ENCODE data around the gene TIRAP.
A peak's percentile ranks its signal among the peaks of the same experiment; 100 is the strongest.

TIRAP gene

GRCh38 chr11:126328001-126328390, 45.1 kb downstream of the TIRAP start:
- DNase-seq: no peak

DNA sequence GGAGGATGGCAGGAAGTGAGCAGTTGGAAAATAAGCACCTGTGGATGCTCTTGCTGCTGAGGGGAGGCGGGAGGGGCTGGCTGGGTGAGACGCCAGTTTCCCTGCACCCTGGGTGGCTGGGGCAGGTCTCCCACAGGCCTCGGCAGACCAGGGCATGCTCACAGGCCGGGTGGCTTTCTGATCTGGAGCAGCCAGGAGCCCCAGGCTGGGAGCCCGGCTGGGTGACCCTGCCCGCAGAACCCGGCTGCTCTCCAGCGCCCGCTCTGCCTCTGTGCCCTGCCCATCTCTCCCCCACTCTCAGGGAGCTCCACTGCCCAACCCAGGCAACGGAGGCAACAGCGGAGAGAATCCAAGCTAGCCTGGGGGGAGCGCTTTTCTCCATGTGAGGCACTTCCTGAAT, 45.6 kb downstream of the TIRAP start:
- DNase-seq: no peak

DNA sequence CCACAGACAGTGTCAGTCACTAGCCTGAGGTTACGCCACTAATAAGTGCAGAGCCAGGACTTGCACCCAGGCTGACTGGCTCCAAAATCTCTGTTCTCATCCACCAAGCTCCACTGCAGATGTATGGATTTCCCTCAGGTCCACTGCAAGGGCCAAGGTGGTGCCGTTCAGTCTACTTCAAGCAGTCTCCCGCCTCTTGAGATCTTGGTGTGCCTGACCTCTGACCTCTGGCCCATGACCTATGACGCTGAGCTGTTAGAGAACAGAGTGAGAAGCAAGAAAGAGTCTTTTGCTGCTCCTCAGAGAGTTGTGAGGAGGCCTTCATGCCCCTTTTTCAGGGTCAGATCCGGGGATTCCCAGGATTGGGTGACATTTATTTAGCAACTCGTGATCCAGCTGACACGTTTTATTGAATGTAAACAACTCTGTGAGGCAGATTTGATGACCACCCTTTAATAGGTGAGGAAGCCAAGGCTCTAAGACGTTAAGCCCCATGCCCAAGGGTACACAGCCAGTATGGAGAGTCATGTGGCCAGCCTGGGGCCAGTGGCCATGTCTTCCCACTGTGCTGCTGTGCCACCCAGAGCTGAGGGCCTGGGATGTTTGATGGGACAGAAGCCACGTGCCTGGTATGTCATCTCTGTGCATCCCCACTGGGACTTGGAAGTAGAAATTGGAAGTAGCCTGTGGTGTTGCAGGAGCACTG, 46.2 kb downstream of the TIRAP start:
- no peak for DNase-seq

GRCh38 chr11:126329644-126330211, 46.8 kb downstream of the TIRAP start:
- DNase-seq: no peak

- no peak for DNase-seq
Measured at GRCh38 chr11:126331286-126331685, 48.4 kb downstream of the TIRAP start.

DNA sequence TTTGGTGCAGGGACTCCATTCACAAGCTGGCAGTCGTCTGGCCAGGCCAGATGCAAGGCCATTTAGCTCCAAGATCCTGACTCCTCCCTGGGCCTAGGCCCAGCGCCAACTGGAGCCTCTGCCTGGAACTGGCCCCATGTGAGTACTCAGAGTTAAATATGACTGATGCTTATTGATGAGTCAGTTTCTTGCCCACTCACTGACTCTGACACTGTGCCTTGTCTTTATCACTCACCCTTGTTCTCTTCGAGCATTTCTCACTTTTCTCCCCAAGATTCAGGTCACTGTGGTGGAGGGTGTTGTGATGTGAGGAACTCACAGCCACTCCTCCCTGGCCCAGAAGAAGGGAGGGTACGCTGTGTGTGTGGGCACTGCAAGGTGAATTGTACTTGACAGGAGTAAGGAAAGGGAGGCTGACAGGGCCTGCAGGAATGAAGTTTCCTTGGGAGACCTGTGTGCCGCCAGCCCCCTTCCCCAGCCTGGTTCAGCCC, 49.4 kb downstream of the TIRAP start:
- no peak for DNase-seq

DNA sequence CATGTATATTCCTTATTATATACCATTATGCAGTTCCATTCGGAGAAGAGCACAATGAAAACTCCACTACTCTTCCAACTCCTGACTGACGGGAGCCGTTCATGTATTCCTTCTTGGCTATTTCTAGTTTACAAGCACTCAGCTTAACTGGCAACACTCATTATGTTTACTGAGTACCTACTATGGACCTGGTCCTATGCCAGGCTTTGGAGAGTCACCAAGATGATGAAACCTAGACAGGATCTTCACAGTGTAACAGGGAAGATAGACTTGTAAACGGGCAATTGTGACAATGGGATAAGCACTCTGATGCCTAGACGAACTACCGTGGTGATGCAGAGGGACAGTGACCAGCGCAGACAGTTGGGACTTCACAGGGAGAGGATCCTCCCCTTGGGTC, 50.2 kb downstream of the TIRAP start:
- DNase-seq: no peak

GRCh38 chr11:126334659-126335462, 52.0 kb downstream of the TIRAP start:
- no peak for DNase-seq

DNA sequence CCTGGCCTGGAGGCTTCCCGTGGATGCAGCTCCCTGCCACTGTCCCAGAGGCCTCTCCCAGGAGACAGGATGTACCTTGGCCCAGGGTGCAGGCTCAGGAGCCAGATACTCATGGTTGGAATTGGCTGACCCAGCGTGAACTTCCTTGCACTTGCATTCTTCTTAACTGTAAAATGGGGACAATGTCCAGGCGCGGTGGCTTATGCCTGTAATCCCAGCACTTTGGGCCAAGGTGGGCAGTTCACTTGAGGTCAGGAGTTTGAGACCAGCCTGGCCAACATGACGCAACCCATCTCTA, 52.5 kb downstream of the TIRAP start:
- no peak for DNase-seq

DNA sequence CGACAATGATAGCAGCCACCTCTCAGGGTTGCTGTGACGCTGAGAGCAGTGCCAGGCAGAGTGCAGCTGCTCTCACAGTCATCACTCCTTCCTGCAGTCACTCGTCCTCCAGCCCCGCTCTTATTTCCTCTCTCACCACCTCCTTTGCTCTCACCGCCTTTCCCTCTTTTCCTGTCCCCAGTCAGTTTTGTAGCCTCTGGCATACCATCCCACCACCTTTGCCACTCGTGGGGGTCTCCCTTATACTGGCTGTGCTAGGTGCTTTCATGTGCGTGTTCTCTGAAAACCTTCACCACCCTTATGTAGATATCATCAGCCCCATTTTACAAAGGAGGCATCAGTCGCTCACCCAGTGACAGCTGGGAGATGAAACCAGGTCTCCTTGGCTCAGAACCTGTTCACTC, 53.2 kb downstream of the TIRAP start:
- no peak for DNase-seq

DNA sequence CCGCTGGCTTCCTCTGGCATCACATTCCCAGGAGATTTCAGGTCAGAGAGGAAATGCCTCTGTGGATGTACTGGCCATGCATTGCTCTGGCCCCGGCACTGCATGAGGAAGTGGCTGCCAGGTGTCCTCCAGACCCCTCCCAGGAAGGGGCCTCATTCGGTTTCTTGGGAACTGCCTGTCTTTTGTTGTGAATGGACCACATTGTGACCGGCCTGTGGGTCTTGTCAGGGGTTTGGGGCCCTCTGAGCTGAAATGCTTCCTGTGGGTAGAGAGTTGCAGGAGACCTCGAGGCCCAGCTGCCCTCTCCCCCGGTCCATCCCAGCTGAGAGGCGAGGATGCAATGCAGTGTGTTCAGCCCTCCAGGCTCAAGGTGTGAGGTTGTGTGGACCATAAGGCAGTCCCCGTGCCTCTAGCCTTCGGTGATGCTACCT, 53.8 kb downstream of the TIRAP start:
- no peak for DNase-seq

- DNase-seq: no peak
Measured at GRCh38 chr11:126337126-126337473, 54.2 kb downstream of the TIRAP start.

DNA sequence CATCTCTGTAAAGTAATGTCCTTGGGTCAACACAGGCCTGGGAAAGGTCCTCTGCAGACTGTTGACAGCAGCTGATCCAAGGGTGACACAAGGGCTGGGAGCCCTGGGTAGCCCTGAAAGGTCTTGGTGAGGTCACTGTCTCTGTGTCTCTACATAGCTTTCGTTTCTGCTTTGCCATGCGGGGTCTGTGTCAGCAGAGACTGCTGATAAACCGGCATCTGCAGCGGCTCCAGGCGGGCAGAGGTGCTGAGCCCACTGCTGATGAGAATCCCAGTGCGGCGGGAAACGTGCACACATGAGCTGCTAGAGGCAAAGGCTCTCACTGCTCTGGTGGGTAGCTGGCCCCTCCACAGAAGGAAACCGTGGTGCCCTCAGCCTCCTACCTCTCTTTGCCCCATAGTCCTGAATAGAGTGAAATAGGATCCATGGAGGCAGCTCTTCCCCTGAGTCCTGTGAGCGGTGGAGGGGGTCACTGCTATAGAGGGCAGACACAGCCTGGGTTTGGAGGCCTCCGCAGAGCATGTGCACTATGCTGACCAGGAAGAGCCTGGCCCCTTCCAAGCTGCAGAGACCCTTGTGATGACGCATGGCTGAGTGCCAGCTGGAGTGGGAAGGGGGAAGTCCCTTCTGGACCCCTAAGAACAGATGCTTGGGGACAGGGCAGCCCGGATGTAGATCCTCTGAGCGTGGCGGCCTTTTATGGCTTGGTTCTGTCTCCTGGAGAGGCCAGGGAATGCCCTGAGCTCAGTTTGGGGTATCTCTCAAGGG, 54.8 kb downstream of the TIRAP start:
- no peak for DNase-seq

DNA sequence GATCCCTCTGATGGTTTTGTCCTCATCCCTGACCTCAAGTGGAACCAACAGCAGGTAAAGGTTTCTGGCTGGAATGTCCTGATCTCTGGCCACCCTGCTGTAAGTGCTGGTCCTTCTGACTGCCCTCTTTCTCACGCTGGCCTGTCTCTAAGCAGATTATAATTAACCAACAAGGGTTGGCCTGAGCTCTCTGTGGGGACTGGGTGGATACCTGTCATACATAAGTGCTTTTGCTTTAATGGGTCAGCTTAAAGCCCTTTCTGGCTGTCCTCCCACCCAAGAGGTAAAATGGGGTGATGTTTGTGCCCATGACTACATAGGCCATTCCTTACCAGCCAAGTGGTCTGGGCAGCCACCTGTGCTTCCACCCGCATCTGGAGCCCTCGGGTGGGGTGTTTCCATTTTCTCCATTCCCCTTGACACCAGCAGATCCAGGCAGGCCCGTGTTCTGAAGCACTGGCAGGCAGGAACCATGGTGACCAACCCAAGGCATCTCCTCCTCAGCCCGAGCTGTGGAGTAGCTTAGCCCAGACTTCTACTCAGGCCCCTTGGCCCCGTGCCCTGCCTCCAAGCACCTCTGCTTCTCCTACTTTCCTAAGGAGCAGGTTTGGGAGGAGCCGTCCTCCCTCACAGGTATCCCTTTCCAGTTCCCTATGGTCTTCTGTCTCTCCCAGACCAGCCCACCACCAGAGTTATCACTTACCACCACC, 55.6 kb downstream of the TIRAP start:
- no peak for DNase-seq

DNA sequence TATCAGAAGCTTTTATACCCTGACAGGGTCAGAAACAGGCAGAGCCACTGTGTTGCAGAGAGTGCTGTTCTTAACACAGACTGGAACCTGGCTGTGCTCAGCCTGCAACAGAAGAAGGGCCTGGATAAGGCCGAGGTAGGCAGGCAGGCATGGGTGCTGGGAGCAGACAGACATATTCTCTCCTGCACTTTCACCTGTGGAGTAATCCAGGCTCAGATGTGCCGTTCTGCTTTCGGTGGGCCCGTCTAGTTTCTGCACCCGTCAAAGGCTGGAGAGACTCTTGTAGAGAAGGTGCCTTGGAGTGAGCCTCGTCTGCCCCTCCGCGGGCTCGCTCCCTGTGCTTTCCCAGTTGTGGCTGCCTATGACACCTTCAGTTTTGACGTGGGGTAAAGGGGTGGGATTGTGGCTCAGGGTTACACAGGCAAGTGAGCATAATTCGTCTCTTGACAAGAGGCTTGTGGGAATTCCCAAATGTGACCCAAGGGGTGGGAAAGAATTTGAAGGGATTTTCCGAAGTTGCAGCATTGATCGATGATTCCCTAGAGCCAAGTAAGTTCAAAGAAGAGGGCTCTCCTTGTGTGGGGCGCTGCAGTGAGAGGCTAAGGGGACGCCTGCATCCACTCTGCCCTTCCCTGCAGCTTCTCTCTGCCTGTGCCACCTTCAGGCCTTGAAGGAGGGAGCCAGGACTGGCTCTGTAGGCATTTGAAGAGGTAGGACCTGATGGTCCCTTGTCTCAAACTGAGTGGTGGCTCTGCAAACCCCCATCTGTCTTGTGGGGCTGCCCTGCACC, 56.4 kb downstream of the TIRAP start:
- DNase-seq: no peak

DNA sequence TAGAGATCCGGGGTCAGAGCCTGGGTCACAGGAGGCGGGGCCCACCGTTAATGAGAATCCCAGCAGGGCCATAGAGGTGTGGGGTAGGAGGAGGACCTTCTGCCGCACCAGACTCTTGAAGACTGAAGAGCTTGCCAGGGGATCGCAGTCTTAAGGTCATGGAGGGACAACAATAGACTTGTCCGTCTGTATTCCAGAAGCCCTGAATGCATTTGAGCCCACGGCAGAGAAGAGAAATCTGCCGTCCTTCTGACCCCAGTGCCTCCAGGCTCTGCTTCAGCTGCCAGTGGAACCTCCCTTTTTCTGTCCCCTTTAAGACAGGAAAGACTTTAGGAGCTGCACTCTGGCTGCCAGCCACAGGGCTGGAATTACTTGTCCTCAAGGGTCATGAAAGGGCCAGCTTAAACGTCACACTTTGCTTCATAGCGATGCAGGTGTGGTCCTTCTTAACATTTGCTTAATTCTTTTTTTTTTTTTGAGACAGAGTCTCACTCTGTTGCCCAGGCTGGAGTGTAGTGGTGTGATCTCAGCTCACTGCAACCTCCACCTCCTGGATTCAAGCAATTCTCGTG, 57.1 kb downstream of the TIRAP start:
- DNase-seq: no peak

DNA sequence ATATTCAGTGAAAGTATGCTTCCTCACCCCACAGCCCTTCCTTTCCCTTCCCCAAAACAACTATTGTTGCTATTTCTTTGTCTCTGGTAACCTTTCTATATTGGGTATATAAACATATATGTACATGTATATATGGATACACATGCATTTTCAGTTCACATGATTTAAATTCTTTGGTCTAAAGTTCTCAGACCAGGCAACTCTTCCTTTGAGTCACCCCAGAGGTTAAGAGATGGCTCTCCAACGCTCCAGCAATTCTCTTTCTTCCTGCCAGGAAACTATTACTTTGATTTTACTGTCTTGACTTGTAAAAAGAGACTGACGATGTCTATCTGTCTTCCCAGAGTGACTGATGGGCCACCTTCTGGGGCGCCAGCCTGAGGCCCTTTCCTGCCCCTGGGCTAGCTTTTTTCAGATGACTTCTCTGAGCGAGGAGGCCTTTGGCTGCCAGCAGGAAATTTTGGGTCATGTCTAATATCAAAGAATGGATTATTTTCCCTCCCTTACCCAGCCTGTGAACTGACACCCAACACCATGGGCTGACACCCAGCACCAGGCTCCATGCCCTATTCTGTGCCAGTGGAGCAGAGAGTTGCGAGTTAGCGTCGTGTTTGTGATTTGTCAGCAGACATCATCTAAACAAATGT, 58.2 kb downstream of the TIRAP start:
- no peak for DNase-seq

GRCh38 chr11:126341760-126342161, 58.9 kb downstream of the TIRAP start:
- peak; percentile 64 for DNase-seq

GRCh38 chr11:126343051-126343450, 60.2 kb downstream of the TIRAP start:
- no peak for DNase-seq

All from hematopoietic multipotent progenitor cell treated with erythropoietin and hydrocortisone succinate and interleukin-3 and kit ligand, for 8 days (in vitro differentiated cells).